COR-L47 (cell line): Measurements from ENCODE around the gene SMIM22.
"Not testable (repeated sequence)": the region's sequence is repeated elsewhere in the genome, so short reads cannot be mapped to it uniquely, and the experiment has no call there.

Experiments used
- DNase-seq: peaks from one replicate; lab custom pipeline; 2025; lab: John Stamatoyannopoulos, UW

SMIM22 gene

DNA sequence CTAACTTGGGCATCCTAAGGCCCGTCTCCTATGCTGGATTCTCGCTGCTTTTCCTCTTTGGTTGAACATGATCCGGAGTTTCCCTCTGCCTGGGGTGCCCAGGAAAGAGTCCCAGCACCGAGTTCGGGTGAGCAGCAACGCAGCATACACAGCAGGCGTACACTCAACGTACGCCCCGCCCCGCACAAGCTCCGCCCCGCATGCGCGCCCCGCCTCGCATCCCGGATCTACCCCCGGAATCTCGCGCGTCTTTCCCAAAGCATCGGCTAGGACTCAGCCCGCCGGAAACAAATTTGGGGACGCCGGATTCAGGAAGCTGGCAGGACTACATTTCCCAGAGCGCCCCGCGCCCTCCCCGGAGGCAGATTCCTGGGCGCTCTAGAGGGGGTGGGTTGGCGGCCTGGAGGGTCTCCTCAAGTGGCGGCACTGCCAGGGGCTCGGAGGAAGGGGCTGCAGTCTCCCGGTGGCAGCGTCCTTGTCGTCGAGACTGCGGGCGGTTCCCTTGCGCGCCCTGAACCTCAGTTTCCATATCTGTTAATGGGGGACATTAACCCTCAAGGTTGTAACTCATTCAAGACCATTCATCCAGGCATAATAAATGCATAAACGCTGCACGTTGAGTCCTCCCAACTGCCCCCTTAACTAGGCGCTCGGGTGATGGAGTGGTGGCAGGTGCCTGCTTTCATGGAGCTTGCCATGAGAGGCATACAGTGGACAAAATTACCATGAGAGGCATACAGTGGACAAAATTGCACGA is 26.4 kb upstream of the SMIM22 start:
- peak; percentile 95 for DNase-seq

DNA sequence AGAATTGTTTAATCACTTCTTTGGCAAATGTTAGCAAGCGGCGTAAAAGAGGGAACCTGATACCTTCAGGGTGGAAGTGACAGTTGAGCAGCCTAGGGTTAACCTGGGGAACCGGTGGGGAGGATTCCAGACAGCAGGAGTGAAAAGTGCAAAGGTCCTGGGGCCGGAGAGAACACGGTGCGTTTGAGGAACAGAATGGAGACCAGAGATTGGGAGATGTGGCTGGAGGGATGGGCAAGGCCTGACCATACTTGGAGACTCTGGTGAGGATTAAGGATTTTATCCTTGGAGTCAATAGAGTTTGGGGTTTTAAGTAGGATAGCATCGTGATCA is 25.9 kb upstream of the SMIM22 start:
- no peak for DNase-seq

DNA sequence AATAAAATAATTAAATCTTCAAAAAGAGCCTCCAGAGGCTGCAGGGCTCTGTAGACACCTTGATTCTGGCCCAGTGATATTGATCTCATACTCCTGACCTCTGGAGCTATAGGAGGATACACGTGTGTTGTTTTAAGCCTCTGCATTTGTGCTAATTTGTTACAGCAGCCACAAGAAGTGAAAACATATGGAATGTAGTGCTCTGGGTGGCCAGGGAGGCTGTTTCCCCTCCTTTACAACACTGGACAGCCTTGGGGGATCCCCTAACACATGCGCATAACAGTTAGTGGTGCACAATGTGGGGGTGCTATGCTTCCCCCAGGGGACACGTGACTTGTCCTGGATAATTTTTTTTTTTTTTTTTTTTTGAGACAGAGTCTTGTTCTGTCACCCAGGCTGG is 23.5 kb upstream of the SMIM22 start:
- no peak for DNase-seq

DNA sequence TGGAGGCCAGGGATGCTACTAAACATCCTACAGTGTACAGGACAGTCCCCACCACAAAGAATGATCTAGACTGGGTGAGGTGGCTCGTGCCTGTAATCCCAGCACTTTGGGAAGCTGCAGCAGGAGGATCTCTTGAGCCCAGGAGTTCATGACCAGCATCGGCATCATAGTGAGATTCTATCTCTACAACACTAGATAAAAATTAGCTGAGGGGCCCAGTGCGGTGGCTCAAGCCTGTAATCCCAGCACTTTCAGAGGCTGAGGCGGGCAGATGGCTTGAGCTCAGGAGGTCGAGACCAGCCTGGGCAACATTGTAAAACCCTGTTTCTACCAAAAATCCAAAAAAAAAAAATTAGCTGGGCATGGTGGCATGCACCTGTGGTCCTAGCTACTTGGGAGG is 22.8 kb upstream of the SMIM22 start:
- DNase-seq: no peak

DNA sequence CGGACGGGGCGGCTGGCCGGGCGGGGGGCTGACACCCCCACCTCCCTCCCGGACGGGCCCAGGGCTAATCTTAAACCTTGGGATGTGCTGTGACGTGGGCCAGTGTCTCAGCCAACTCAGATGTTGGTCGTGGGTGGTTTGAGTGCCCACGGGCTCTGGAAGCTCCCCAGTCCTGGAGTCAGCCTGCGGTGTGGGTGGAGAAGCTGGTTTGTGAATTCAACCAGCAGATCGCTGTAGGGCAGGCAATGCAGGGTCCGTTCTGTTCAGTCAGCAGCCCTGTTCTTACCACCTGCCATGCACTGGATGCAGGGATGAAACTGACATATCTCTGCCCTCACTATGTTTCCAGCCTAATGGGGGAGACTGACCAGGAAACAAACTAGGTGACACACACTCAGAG is 20.2 kb upstream of the SMIM22 start:
- no peak for DNase-seq

DNA sequence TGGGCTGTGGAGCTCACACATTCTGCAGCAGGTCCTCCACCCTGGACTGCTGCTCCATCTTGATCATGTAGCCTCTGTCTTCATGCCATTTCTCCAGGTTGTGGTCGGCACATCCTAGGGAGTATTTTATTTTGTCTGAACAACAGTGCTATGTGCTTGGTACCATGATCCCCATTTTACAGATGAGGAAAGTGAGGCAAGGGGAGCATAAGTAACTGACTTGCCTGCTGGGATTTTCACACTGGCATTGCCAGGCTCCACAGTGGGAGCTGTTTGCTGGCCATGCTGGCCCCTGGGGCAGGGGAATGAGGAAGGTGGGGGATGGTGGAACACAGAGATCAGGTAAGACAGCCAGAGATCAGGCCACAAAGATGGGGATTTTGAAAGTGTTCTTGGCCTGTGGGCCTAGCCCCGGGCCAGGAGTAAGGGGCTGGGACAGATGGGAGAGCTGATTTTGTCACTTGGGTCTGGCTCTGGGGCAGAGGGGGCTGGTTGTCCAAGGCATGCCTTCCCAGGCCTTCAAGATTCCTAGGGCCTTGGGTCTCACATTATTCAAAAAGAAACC is 18.9 kb upstream of the SMIM22 start:
- DNase-seq: no peak

DNA sequence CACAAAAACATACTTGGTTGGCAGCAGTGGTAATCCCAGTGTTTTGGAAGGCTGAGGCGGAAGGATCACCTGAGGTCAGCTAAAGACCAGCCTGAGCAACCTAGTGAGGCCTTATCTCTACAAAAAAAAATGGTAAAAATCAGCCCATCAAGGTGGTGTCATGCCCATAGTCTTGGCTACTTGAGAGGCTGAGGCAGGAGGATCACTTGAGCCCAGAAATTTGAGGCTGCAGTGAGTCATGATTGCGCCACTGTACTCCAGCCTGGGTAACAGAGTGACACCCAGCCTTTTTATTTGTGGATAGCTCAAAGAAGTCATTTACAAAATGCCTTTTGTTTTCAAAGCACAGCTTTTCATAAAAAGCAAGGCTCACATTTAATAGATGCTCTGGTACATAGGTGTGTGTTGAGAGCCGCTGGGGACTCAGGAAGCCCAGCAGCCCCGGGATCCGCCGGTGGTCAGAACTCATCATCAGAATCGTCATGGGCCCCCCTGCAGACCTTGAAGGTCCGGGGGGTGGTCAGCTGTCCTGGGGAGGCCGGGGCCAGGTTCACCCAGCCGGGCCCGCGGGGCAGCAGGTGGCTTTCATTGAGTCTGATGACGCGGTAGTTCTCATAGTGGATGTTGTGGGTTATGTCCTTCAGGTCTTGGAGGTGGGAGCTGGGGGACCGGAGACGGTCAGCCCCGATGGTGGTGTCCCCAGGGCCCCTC is 17.7 kb upstream of the SMIM22 start:
- DNase-seq: no peak

DNA sequence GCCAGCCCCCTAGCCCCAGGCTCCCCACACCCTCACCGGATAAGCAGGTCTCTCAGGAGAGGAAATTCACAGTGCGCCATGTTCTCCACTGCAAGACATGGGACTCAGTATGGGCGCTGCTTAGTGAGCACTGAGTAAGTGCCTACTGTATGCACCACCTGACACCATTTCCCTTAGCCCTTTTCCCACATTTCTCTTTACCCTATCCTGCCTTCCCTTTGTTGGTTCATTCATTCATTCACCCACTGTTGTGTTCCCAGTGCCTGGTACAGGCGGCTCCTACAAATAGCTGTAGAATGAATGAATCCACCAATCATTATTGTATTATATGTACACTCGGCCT is 17.1 kb upstream of the SMIM22 start:
- no peak for DNase-seq

DNA sequence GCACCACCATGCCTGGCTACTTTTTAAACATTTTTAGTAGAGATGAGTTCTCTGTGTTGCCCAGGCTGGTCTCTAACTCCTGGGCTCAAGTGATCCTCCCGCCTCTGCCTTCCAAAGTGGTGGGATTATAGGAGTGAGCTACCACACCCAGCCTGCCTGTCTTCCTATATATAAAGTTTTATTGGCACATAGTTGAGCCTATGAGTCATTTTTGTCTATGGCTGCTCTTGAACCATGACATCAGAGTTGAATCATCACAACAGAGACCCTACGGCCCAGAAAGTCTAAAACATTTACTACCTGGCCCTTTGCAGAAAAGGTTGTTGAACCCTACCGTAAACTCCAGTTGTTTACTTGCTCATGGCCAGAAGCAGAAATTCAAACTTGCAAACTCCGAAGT is 14.9 kb upstream of the SMIM22 start:
- DNase-seq: no peak

DNA sequence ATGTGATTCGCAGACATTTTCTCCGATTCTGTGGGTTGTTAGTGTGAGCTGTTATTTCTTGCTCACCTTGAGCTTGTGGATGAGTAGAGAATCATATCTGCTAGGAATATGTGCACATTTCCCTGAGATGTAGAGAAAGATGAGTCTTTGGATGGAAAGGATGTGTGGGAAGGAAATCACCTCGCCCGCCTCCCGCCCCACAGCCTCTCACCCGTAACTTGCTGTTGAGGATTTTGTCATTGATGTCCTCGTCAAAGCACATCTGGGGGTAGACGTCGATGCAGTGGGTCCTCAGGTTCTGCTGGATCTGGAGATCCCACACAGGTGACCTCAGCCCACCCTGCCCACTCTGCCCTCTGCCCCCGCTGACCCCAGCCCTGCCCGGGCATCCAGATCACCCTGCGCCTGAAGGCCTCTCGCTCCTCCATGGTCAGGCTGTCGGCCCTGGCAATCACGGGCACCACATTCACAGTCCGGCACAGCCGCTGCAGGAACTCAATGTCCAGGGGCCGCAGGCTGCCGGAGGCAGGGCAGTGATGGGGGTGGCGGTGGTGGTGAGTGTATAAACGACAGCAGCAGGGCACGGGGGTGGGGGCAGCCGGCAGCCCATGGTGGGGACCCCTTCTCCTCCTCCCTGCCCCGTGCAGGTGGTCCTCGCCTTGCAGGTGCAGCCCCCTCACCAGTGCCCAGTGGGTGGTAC is 11.8 kb upstream of the SMIM22 start:
- DNase-seq: no peak

DNA sequence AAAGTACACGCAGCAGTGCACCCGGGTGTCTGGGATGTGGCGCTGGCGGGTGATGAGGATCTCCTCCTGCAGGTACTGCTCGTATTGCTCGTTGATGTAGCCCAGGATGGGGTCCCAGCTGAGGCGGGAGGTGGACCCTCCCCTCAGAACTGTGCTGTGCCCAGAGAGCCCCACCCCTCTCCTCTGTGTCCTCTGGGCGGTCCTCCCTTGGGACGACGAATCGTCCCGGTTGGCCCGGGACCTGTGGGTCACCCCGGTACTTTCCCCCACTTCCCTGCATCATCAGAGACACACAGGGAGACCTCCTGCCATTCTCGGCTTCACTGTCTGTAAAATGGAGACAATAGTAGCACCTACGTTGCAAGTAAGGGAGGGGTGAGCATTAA is 11.2 kb upstream of the SMIM22 start:
- no peak for DNase-seq

DNA sequence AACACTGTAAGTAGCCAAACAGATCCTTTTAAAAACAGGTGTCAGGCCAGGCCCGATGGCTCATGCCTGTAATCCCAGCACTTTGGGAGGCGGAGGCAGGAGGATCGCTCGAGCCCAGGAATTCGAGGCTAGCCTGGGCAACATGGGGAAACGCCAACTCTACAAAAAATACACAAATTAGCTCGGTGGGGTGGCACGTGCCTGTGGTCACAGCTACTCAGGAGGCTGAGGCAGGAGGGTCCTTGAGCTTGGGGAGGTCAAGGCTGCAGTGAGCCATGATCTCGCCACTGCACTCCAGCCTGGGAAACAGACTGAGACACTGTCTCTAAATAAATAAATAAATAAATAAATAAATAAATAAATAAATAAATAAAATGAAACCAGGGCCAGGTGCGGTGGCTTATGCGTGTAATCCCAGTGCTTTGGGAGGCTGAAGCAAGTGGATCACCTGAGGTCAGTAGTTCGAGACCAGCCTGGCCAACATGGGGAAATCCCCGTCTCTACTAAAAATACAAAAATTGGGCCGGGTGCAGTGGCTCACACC is 10.7 kb upstream of the SMIM22 start:
- DNase-seq: not testable (repeated sequence)

DNA sequence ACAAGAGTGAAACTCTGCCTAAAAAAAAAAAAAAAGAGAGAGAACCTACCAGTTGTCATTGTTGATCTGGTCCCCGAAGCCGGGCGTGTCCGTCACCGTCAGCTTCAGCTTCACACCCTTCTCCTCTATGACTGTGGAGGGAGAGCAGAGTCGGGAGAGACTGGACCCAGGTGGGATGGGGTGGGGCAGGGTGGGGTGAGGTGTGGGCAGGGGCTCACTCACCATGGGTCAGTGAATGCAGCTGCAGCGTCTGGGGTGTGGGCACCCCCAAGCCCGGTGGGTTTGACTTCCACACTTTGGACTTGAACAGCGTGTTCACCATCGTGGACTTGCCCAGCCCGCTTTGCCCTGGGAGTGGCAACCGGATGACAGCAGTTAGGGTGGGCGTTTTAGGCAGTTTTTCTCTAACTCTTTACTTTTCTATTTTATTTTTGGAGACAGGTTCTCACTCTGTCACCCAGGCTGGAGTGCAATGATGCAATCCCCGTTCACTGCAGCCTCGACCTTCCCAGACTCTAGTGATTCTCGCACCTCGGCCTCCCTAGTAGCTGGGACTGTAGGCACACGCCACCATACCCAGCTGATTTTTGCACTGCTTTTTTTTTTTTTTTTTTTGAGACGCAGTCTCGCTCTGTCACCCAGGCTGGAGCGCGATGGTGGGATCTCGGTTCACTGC is 9.3 kb upstream of the SMIM22 start:
- no peak for DNase-seq

DNA sequence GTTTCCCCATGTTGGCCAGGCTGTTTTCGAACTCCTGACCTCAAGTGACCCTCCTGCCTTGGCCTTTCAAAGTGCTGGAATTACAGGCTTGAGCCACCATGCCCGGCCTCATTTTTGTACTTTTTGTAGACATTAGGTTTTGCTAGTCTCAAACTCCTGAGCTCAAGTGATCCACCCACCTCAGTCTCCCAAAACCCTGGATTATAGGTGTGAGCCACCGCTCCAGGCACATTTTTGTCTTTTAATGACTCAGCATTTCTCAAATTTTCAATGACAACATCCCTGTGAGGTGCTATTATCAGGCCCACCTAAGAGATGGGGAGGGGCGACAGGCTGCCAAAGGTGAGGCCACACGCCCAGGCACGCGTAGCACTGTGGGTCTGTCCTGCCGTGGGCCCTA is 8.1 kb upstream of the SMIM22 start:
- no peak for DNase-seq

DNA sequence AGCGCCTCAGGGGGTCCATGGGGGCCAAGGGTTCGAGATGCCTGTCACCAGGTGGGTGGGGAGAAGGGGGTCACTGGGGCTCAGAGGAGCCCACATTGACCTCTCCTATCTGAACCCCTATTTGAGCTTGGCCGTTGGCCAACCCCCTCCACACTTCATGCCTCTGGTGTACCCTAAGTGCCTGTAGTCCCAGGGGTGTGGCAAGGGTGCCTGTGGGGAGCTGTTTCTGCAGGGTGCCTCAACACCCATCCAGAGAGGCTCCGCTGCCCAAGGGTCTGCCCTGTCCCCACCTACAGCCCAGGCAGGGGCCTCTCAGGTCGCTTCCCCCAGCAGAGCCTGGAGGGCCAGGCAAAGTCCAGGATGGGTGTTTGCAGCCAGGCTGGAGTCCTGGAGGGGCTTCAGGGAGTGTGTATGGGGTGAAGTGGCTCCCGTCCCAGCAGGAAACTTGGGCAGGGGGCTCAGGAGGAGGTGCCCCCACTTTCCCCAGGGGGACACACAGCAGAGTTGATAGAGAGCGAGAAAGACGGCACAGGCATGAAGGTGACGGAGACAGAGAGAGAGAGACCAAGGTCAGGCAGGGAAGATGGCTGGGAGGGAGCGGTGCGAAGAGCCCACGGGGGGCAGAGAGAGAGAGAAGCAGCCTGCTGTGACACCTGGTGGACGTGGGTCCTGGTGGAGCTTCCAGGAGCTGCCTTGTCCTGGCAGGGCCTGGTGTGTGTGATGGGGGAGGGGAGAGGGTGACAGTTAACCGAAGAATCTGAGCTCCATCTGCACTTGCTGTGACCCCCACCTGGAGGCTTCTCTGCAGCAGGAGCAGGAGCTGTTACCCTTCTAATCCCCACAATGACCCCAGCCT is 7.3 kb upstream of the SMIM22 start, which contains the start of gene SEPTIN12:
SEPTIN12 (minus strand) TSS at position 719 of the 856 bp plus-strand sequence; CDS start at position 19, 700 bp downstream.
- peak; percentile 7 for DNase-seq

DNA sequence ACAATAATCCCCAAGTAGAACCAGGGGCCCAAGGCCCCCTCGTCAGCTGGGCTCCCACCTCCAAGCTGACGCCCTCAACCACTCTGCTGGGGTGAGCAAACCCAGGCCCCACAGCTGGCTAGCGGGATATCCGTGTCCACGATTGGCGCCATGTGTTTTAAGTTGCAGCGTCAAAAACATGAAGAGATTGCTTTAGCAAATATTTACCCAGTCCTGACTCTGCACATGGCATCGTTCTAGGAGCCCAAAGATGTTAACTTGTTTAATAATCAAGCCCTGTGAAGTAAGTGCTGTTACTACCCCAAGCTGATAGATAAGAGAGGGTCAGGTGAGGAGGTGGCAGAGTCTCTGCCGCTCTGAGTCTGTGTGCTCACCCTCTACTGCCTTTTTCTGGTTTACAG is 6.7 kb upstream of the SMIM22 start:
- no peak for DNase-seq

DNA sequence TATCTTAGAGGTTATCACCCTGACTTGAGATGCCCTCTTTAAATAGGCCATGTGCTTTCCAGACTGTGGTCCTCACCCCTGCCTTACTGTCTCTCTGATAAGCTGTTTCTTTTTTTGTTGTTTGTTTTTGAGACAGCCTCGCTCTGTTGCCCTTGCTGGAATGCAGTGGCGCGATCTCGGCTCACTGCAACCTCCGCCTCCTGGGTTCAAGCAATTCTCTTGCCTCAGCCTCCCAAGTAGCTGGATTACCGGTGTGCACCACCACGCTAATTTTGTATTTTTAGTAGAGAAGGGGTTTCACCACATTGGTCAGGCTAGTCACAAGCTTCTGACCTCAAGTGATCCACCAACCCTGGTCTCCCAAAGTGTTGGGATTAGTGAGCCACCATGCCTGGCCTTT is 6.3 kb upstream of the SMIM22 start:
- DNase-seq: no peak

DNA sequence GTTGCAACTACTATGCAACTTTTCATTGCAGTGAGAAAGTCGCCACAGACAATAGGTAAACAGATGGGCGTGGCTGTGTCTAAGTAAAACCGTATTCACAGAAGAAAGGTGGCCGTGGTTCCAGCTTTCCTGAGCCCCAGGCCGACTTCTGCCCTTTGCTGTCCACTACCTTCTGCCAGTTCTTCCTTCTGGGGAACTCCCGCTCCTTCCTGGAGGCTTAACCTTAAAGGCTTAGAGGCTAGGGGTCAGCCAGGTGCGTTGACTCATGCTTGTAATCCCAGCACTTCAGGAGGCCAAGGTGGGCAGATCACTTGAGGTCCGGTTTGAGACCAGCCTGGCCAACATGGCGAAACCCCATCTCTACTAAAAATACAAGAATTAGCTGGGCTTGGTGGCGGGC is 4.9 kb upstream of the SMIM22 start:
- no peak for DNase-seq

DNA sequence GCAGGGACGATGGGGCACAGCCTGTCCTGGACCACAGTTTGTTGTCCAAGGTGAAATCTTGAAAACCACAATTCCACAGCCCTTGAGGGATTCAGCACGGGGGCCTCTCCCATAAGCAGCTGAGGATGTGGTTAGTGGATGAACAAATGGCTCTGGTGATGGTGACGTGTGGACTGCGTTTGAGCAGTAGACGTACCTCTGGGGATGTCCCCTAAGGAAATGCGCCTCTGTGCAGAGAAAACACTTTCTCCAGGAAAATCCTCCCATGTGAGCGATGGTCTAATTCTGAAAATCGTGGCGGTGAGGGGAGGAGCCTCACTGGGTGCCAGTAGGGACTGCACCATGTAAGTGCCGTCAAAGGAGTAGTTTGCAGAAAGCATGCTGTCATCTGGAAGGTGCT is 4.3 kb upstream of the SMIM22 start:
- no peak for DNase-seq

DNA sequence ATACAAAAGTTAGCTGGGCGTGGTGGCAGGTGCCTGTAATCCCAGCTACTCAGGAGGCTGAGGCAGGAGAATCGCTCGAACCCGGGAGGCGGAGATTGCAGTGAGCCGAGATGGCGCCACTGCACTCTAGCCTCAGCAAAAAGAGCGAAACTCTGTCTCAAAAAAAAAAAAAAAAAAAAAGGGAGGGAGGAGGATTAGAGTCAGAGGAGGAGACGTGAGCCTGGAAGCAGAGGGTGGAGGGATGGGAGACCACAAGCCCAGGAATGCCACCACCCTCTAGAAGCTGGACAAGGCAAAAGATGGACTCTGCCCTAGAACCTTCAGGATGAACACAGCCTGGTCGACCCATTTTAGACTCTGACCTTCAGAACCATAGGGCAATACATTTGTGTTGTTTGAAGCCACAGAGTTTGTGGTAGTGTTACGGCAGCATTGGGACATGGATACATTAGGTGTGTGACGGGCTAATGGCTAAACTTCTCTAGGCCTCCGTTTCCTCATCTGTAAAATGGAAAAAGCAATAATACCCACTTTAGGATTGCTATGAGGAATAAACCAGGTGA is 2.1 kb upstream of the SMIM22 start:
- DNase-seq: no peak
